SK-N-SH (cell line): ENCODE data around the gene CFAP99. TPM values are rescaled to one million over a fixed set of nuclear protein-coding genes. Genes with fewer than 3 reads are reported as not detected.

Experiments used
- CTCF ChIA-PET: fragments of 300-600, 350-600 bp; formaldehyde crosslinking; extraction: SDS; loops from one replicate; lab custom pipeline; 2021; lab: Yijun Ruan, JAX
- POLR2A ChIA-PET: fragments of 350-600 bp; sonication (Branson Sonifier 250); formaldehyde crosslinking; extraction: SDS; loops from one replicate; lab custom pipeline; 2020; ENCODE audit warnings: antibody characterized with exemption, inconsistent platforms; lab: Yijun Ruan, JAX
- DNase-seq: peaks from one replicate; pipeline ENCODE4 v3.0.0; 2012
- H2AFZ ChIP-seq: fragments of 200-600 bp; sonication (generic); 2 replicates; pipeline ENCODE4 v1.8.1; 2016; ENCODE audit warnings: antibody characterized with exemption, mild to moderate bottlenecking, low read depth
- H3F3A ChIP-seq: fragments of 200-600 bp; sonication (generic); replicated peaks from 2 replicates; pipeline ENCODE3; 2016; ENCODE audit warnings: antibody characterized with exemption, mild to moderate bottlenecking; ENCODE audit not compliant: insufficient read depth
- H3K27ac ChIP-seq, 2 experiments: fragments of 200-500 bp in 1 of 2; fragments of 200-600 bp in 1 of 2; sonication (Bioruptor generic) in 1 of 2; sonication (generic), shearing (Covaris generic) in 1 of 2; 2 replicates each; pipeline versions ENCODE4 v1.5.1 to v1.6.1; 2014 to 2016; ENCODE audit warnings: low read depth in 2 of 2, inconsistent platforms in 1 of 2, low read length in 1 of 2, mild to moderate bottlenecking in 1 of 2, mixed read lengths in 1 of 2
- H3K27me3 ChIP-seq: fragments of 200-600 bp; sonication (generic), shearing (Covaris generic); 2 replicates; pipeline ENCODE4 v1.6.1; 2016; ENCODE audit warnings: mixed run types; ENCODE audit not compliant: insufficient read depth
- H3K36me3 ChIP-seq, 2 experiments: fragments of 200-500 bp in 1 of 2; fragments of 200-600 bp in 1 of 2; sonication (Bioruptor generic) in 1 of 2; sonication (generic) in 1 of 2; replicated peaks in 1 of 2; 2 replicates each; pipeline versions ENCODE3 to v1.5.1; 2014 to 2016; ENCODE audit warnings: low read length in 1 of 2, mild to moderate bottlenecking in 1 of 2; ENCODE audit not compliant: insufficient read depth in 2 of 2, control insufficient read depth in 1 of 2
- H3K4me1 ChIP-seq, 2 experiments: fragments of 200-500 bp in 1 of 2; fragments of 200-600 bp in 1 of 2; sonication (Bioruptor generic) in 1 of 2; sonication (generic), shearing (Covaris generic) in 1 of 2; 2 replicates each; pipeline versions ENCODE4 v1.5.1 to v1.6.1; 2014 to 2016; ENCODE audit warnings: low read depth in 1 of 2, low read length in 1 of 2, mixed run types in 1 of 2; ENCODE audit not compliant: insufficient read depth in 2 of 2, control insufficient read depth in 1 of 2
- H3K4me2 ChIP-seq: fragments of 200-600 bp; sonication (generic), shearing (Covaris generic); 2 replicates; pipeline ENCODE4 v1.6.1; 2017; ENCODE audit warnings: mixed run types
- H3K4me3 ChIP-seq, 2 experiments: fragments of 200-500 bp in 1 of 2; fragments of 200-600 bp in 1 of 2; sonication (Bioruptor generic) in 1 of 2; sonication (generic), shearing (Covaris generic) in 1 of 2; 2 replicates each; pipeline versions ENCODE4 v1.5.1 to v1.8.1; 2014 to 2016; ENCODE audit warnings: low read depth in 2 of 2, inconsistent platforms in 1 of 2, low read length in 1 of 2, mild to moderate bottlenecking in 1 of 2, mixed read lengths in 1 of 2, moderate library complexity in 1 of 2
- H3K79me2 ChIP-seq: fragments of 200-600 bp; sonication (generic); 2 replicates; pipeline ENCODE4 v1.8.1; 2017; ENCODE audit warnings: mild to moderate bottlenecking; ENCODE audit not compliant: insufficient read depth
- H3K9ac ChIP-seq: fragments of 200-600 bp; sonication (generic); 2 replicates; pipeline ENCODE4 v1.6.1; 2017; ENCODE audit warnings: mixed run types
- H3K9me2 ChIP-seq: fragments of 200-600 bp; sonication (generic); 2 replicates; pipeline ENCODE4 v1.6.1; 2017; ENCODE audit warnings: mixed run types
- H3K9me3 ChIP-seq: fragments of 200-600 bp; sonication (generic); 2 replicates; pipeline ENCODE4 v1.6.1; 2017; ENCODE audit warnings: mixed run types, mild to moderate bottlenecking, moderate library complexity
- H4K20me1 ChIP-seq: fragments of 200-600 bp; sonication (generic); 2 replicates; pipeline ENCODE4 v1.6.1; 2017; ENCODE audit warnings: mild to moderate bottlenecking, mixed run types; ENCODE audit not compliant: insufficient read depth
- CHD2 ChIP-seq: fragments of 150-350 bp; IDR thresholded peaks from 2 replicates; pipeline ENCODE4 v1.6.1; 2018; ENCODE audit warnings: low read length; ENCODE audit not compliant: partially characterized antibody
- CTCF ChIP-seq: fragments of 200-600 bp; sonication (generic); IDR thresholded peaks from 2 replicates; pipeline ENCODE4 v1.6.1; 2017; ENCODE audit warnings: antibody characterized with exemption, mild to moderate bottlenecking, moderate library complexity
- ELF1 ChIP-seq: IDR thresholded peaks from 2 replicates; pipeline ENCODE4 v1.4.0; 2012
- EP300 ChIP-seq, 2 experiments: IDR thresholded peaks; 2 replicates each; pipeline versions ENCODE4 v1.4.0 to v1.6.1; 2012; ENCODE audit warnings: borderline replicate concordance in 1 of 2, low read depth in 1 of 2, low read length in 1 of 2
- FOXJ3 ChIP-seq: sonication (generic); formaldehyde crosslinking; IDR thresholded peaks from 2 replicates; pipeline ENCODE4 v1.5.1; 2020; ENCODE audit warnings: mild to moderate bottlenecking, missing genetic modification reagents
- GATA2 ChIP-seq: sonication (generic); formaldehyde crosslinking; IDR thresholded peaks from 2 replicates; pipeline ENCODE4 v1.5.0; 2020; ENCODE audit warnings: mild to moderate bottlenecking, missing genetic modification reagents
- JUND ChIP-seq: IDR thresholded peaks from 2 replicates; pipeline ENCODE4 v1.4.0; 2012
- MAX ChIP-seq: IDR thresholded peaks from 2 replicates; pipeline ENCODE4 v1.4.0; 2012; ENCODE audit warnings: low read depth
- MEF2A ChIP-seq: IDR thresholded peaks from 2 replicates; pipeline ENCODE4 v1.4.0; 2012; ENCODE audit warnings: low read depth, borderline replicate concordance
- NRF1 ChIP-seq: IDR thresholded peaks from 2 replicates; pipeline ENCODE4 v1.6.1; 2012; ENCODE audit warnings: low read depth, mild to moderate bottlenecking, low read length
- POLR2AphosphoS5 ChIP-seq: IDR thresholded peaks from 2 replicates; pipeline ENCODE4 v1.6.1; 2012; ENCODE audit warnings: low read depth, low read length
- REST ChIP-seq: IDR thresholded peaks from 2 replicates; pipeline ENCODE4 v1.6.1; 2012; ENCODE audit warnings: mild to moderate bottlenecking, low read depth, low read length, moderate library complexity
- RFX5 ChIP-seq: IDR thresholded peaks from 2 replicates; pipeline ENCODE4 v1.6.1; 2012; ENCODE audit warnings: mild to moderate bottlenecking, improper control_type of control experiment, low read length
- SIN3A ChIP-seq: IDR thresholded peaks from 2 replicates; pipeline ENCODE4 v1.6.1; 2012; ENCODE audit warnings: low read depth, mild to moderate bottlenecking, low read length, moderate library complexity, borderline replicate concordance
- TAF1 ChIP-seq: IDR thresholded peaks from 2 replicates; pipeline ENCODE4 v1.6.1; 2012; ENCODE audit warnings: low read depth, mild to moderate bottlenecking, low read length, moderate library complexity, borderline replicate concordance
- TCF12 ChIP-seq: IDR thresholded peaks from 2 replicates; pipeline ENCODE4 v1.4.0; 2012
- ZBTB33 ChIP-seq: IDR thresholded peaks from 2 replicates; pipeline ENCODE4 v1.4.0; 2012; ENCODE audit warnings: low read depth, borderline replicate concordance
- WGBS: methylation state at CpG from one replicate; pipeline ENCODE4 v1.1.6; 2017; ENCODE audit warnings: low lambda C conversion rate; 5-methylcytosine and 5-hydroxymethylcytosine counted together
- polyA plus RNA-seq, 3 experiments: library from polyadenylated mRNA; depleted of rRNA; stranded (reverse); fragments of >200 nt; gene quantifications; 2 replicates each; pipeline ENCODE4 v1.2.3, GENCODE V29; 2012
- TF ChIP-seq, protein P1 (sequence below): fragments of 150-350 bp; IDR thresholded peaks from 2 replicates; pipeline ENCODE4 v1.6.1; 2017; ENCODE audit warnings: antibody characterized with exemption, low read length, low read depth, borderline replicate concordance

The CFAP99 gene
- polyA plus RNA-seq, 1 of the 3 experiments (the other 2 are of a cell fraction), result 0.13 TPM

DNA sequence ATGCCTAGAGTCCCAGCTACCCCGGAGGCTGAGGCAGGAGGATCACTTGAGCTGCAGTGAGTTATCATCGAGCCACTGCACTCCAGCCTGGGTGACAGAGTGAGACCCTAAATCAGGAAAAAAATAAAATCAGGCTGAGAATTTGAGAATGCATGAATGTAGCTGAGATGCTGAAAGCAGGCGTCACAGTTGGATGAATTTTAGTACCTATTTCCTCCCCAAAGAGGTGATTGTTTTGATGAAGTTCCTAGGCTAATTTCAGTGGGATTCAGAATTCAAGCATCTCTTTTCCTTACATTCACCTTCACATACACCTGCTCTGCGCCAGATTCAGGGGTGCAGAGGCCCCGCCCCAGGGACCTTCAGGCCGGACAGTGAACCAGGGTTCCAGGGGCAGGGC, 3.2 kb downstream of the CFAP99 start:
- TF ChIP-seq MEF2A (no peak), POLR2AphosphoS5 (no peak), REST (no peak), FOXJ3 (CRISPR knock-in tag) (no peak), TAF1 (no peak), TCF12 (no peak), ZBTB33 (no peak), GATA2 (no peak), SIN3A (no peak), EP300 (IDR thresholded peaks at IDR 0.05; ENCODE audit: borderline replicate concordance in 1 of 2, low read depth in 1 of 2, low read length in 1 of 2) (no peak), CHD2 (no peak), CTCF (no peak), MAX (no peak), NRF1 (no peak), ELF1 (no peak), JUND (no peak), RFX5 (no peak)
- TF ChIP-seq, protein P1, sequence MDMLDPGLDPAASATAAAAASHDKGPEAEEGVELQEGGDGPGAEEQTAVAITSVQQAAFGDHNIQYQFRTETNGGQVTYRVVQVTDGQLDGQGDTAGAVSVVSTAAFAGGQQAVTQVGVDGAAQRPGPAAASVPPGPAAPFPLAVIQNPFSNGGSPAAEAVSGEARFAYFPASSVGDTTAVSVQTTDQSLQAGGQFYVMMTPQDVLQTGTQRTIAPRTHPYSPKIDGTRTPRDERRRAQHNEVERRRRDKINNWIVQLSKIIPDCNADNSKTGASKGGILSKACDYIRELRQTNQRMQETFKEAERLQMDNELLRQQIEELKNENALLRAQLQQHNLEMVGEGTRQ, result no peak
- Histone ChIP-seq H3K27ac (no peak overlapping the region), H3K4me2 (no peak overlapping the region), H3K36me3 (no peaks in the 10 kb centered on the region), H3K9me2 (no peaks in the 10 kb centered on the region), H4K20me1 (no peaks in the 10 kb centered on the region), H3F3A (no peaks in the 10 kb centered on the region), H3K9me3 (no peaks in the 10 kb centered on the region), H3K4me3 (no peak overlapping the region), H3K4me1 (peaks cover 0 to 24% of the 10 kb centered on the region in 2 experiments; a peak in 1 of 4 replicates), H3K27me3 (peaks cover 39% of the 10 kb centered on the region), H3K9ac (no peak overlapping the region), H3K79me2 (no peaks in the 10 kb centered on the region), H2AFZ (no peak overlapping the region)
- CTCF ChIA-PET, result interaction anchor here (1.5 to 2.7 kb wide), 2 partner anchors 11 to 202 kb away, joined by 4 to 7 read pairs; no protein-coding TSS in a partner anchor
- no peak for DNase-seq
- WGBS, result 57% methylated on average over 6 of the region's 6 CpGs
- POLR2A ChIA-PET, result no interaction called here
